PFSK-1 (cell line): Measurements from ENCODE around the gene UGT1A6.

Experiments
- FOXP2 ChIP-seq: optimal IDR thresholded peaks from 2 replicates; pipeline ENCODE3; 2011; ENCODE audit warnings: borderline replicate concordance, control low read depth, inconsistent platforms; ENCODE audit not compliant: insufficient read depth; ENCODE audit errors: extremely low read length, extremely low read depth
- POLR2AphosphoS5 ChIP-seq: IDR thresholded peaks from 2 replicates; pipeline ENCODE4 v1.6.1; 2012; ENCODE audit warnings: low read depth, mild to moderate bottlenecking, control low read depth, low read length, moderate library complexity
- REST ChIP-seq, 2 experiments: IDR thresholded peaks; 2 replicates each; pipeline versions ENCODE4 v1.6.1 to v1.8.0; 2011 to 2012; ENCODE audit warnings: low read depth in 2 of 2, low read length in 2 of 2, control low read depth in 1 of 2, inconsistent platforms in 1 of 2, mild to moderate bottlenecking in 1 of 2, moderate library complexity in 1 of 2; ENCODE audit not compliant: insufficient read depth in 1 of 2
- SIN3A ChIP-seq: IDR thresholded peaks from 2 replicates; pipeline ENCODE4 v1.6.1; 2012; ENCODE audit warnings: mild to moderate bottlenecking, low read length, moderate library complexity, borderline replicate concordance; ENCODE audit not compliant: insufficient read depth
- TAF1 ChIP-seq: IDR thresholded peaks from 2 replicates; pipeline ENCODE4 v1.6.1; 2012; ENCODE audit warnings: low read length, control low read depth, borderline replicate concordance; ENCODE audit not compliant: insufficient read depth

Gene UGT1A6

GRCh38 chr2:233816334-233816733 is 123.6 kb downstream of the UGT1A6 start:
- TF ChIP-seq SIN3A (no peak), FOXP2 (no peak), POLR2AphosphoS5 (no peak), REST (IDR thresholded peaks at IDR 0.05; ENCODE audit: insufficient read depth in 1 of 2, low read depth in 2 of 2, low read length in 2 of 2) (no peak), TAF1 (no peak)

GRCh38 chr2:233816771-233817170 is 124.1 kb downstream of the UGT1A6 start:
- TF ChIP-seq SIN3A: no peak
- TF ChIP-seq FOXP2: no peak
- TF ChIP-seq REST (IDR thresholded peaks at IDR 0.05; ENCODE audit: insufficient read depth in 1 of 2, low read depth in 2 of 2, low read length in 2 of 2): no peak
- no peak for TF ChIP-seq POLR2AphosphoS5
- TF ChIP-seq TAF1: no peak

- no peak for TF ChIP-seq POLR2AphosphoS5
- TF ChIP-seq REST (IDR thresholded peaks at IDR 0.05; ENCODE audit: insufficient read depth in 1 of 2, low read depth in 2 of 2, low read length in 2 of 2): no peak
- no peak for TF ChIP-seq FOXP2
- no peak for TF ChIP-seq TAF1
- no peak for TF ChIP-seq SIN3A
Observed at GRCh38 chr2:233817361-233817911, 124.7 kb downstream of the UGT1A6 start.

- TF ChIP-seq POLR2AphosphoS5 (no peak), SIN3A (no peak), FOXP2 (no peak), TAF1 (no peak), REST (IDR thresholded peaks at IDR 0.05; ENCODE audit: insufficient read depth in 1 of 2, low read depth in 2 of 2, low read length in 2 of 2) (no peak)
Observed at GRCh38 chr2:233817995-233818638, 125.4 kb downstream of the UGT1A6 start.
